Measurements from ENCODE around the gene HMGN1. TPM values are rescaled to one million over a fixed set of nuclear protein-coding genes. Genes with fewer than 3 reads are reported as not detected.

HMGN1 gene
- polyA plus RNA-seq, 1 of the 3 experiments (the other 2 are of a cell fraction) = 219 TPM

GRCh38 chr21:39325458-39325857 lies 23.4 kb downstream of the HMGN1 start:
- POLR2A ChIA-PET = no interaction called here
- CTCF ChIA-PET = interaction anchor here (1.3 kb wide), 1 partner anchor 116 kb away, joined by 3 read pairs; no protein-coding TSS in a partner anchor

GRCh38 chr21:39321424-39321823 lies 27.5 kb downstream of the HMGN1 start:
- TF ChIP-seq FOXJ3 (CRISPR knock-in tag; IDR thresholded peaks at IDR 0.05) (no peak), RXRA (IDR thresholded peaks at IDR 0.05; ENCODE audit: borderline replicate concordance, low read depth) (no peak), RFX5 (IDR thresholded peaks at IDR 0.05; ENCODE audit: low read length) (no peak), USF2 (IDR thresholded peaks at IDR 0.05; ENCODE audit: borderline replicate concordance, low read depth, low read length) (no peak), IRF3 (IDR thresholded peaks at IDR 0.05; ENCODE audit: low read depth, low read length) (no peak)
- Histone ChIP-seq H3K79me2 (ENCODE audit: insufficient read depth) (no peaks in the 10 kb centered on the region), H3K27me3 (ENCODE audit: insufficient read depth) (no peaks in the 10 kb centered on the region), H3K9ac (no peak overlapping the region), H4K20me1 (ENCODE audit: insufficient read depth) (no peaks in the 10 kb centered on the region), H3K9me2 (no peaks in the 10 kb centered on the region), H2AFZ (ENCODE audit: low read depth) (no peak overlapping the region), H3K4me1 (ENCODE audit: control insufficient read depth in 1 of 2, insufficient read depth in 2 of 2, low read depth in 1 of 2, low read length in 1 of 2) (peaks cover 0 to 2% of the 10 kb centered on the region in 2 experiments; a peak in 1 of 4 replicates), H3F3A (replicated peaks; ENCODE audit: insufficient read depth) (no peaks in the 10 kb centered on the region), H3K9me3 (no peaks in the 10 kb centered on the region), H3K27ac (ENCODE audit: low read depth in 2 of 2, low read length in 1 of 2) (no peak overlapping the region; a peak in 1 of 4 replicates), H3K36me3 (replicated peaks in 1 of 2; ENCODE audit: control insufficient read depth in 1 of 2, insufficient read depth in 2 of 2, low read length in 1 of 2) (no peaks in the 10 kb centered on the region), H3K4me3 (ENCODE audit: low read depth in 2 of 2, low read length in 1 of 2) (no peak overlapping the region), H3K4me2 (no peak overlapping the region)
- ChIA-PET POLR2A (no interaction called here), CTCF (no interaction called here)
- no peak for DNase-seq
- WGBS (ENCODE audit: low lambda C conversion rate) = 88% methylated on average over 6 of the region's 6 CpGs

More at GRCh38 chr21:39325458-39325857, 23.4 kb downstream of the HMGN1 start:
- Histone ChIP-seq H3K9me2 (no peaks in the 10 kb centered on the region), H4K20me1 (ENCODE audit: insufficient read depth) (no peaks in the 10 kb centered on the region), H3K27me3 (ENCODE audit: insufficient read depth) (no peaks in the 10 kb centered on the region), H3K27ac (ENCODE audit: low read depth in 2 of 2, low read length in 1 of 2) (no peak overlapping the region), H3K79me2 (ENCODE audit: insufficient read depth) (no peaks in the 10 kb centered on the region), H3K4me1 (ENCODE audit: control insufficient read depth in 1 of 2, insufficient read depth in 2 of 2, low read depth in 1 of 2, low read length in 1 of 2) (no peaks in the 10 kb centered on the region), H3K4me2 (no peak overlapping the region), H3K9ac (no peak overlapping the region), H3F3A (replicated peaks; ENCODE audit: insufficient read depth) (no peaks in the 10 kb centered on the region), H3K9me3 (no peaks in the 10 kb centered on the region), H2AFZ (ENCODE audit: low read depth) (no peak overlapping the region), H3K4me3 (ENCODE audit: low read depth in 2 of 2, low read length in 1 of 2) (no peak overlapping the region), H3K36me3 (replicated peaks in 1 of 2; ENCODE audit: control insufficient read depth in 1 of 2, insufficient read depth in 2 of 2, low read length in 1 of 2) (no peaks in the 10 kb centered on the region)
- WGBS (ENCODE audit: low lambda C conversion rate) = 90% methylated on average over 4 of the region's 4 CpGs
- no peak for DNase-seq
- TF ChIP-seq CHD2 (IDR thresholded peaks at IDR 0.05; ENCODE audit: low read length, partially characterized antibody) (no peak), GATA2 (CRISPR knock-in tag; IDR thresholded peaks at IDR 0.05) (no peak), GABPA (IDR thresholded peaks at IDR 0.05; ENCODE audit: low read depth) (no peak), USF1 (IDR thresholded peaks at IDR 0.05; ENCODE audit: borderline replicate concordance, low read depth) (no peak), USF2 (IDR thresholded peaks at IDR 0.05; ENCODE audit: borderline replicate concordance, low read depth, low read length) (no peak), TAF1 (IDR thresholded peaks at IDR 0.05; ENCODE audit: borderline replicate concordance, low read depth, low read length) (no peak), FOXM1 (IDR thresholded peaks at IDR 0.05; ENCODE audit: low read depth) (no peak), MEF2A (IDR thresholded peaks at IDR 0.05; ENCODE audit: borderline replicate concordance, low read depth) (no peak), EP300 (IDR thresholded peaks at IDR 0.05; ENCODE audit: borderline replicate concordance in 1 of 2, low read depth in 1 of 2, low read length in 1 of 2) (no peak)

Data from SK-N-SH (cell line).